GM12878 (cell line): ENCODE measurements around the gene GSTP1. TPM values are rescaled to one million over a fixed set of nuclear protein-coding genes. Genes with fewer than 3 reads are reported as not detected.

Experiments used
- ATAC-seq: fragments of 200-7000 bp; cut with Tn5 transposase; 3 replicates; pipeline ENCODE4 v1.9.1; 2020; ENCODE audit warnings: mild to moderate bottlenecking, moderate library complexity
- BruUV-seq: library from RNA; stranded (reverse); fragments of 400-500 nt; replicated peaks from 2 replicates; lab custom pipeline; 2021; lab: Mats Ljungman, UMichigan
- CTCF ChIA-PET: fragments of 300-600 bp; sonication (Branson Sonifier 250); formaldehyde crosslinking; extraction: SDS; loops from one replicate; lab custom pipeline; 2021; ENCODE audit warnings: inconsistent platforms; lab: Yijun Ruan, JAX
- POLR2A ChIA-PET: fragments of 350-600 bp; formaldehyde crosslinking; extraction: SDS; loops from one replicate; lab custom pipeline; 2021; ENCODE audit warnings: inconsistent platforms; lab: Charles Lee
- RAD21 ChIA-PET: fragments of 300-600 bp; sonication (Branson Sonifier 250); formaldehyde crosslinking; loops from one replicate; lab custom pipeline; 2023; ENCODE audit warnings: antibody characterized with exemption; ENCODE audit not compliant: unreplicated experiment; lab: Charles Lee
- SMC1A ChIA-PET: fragments of 300-600 bp; sonication (Branson Sonifier 250); formaldehyde crosslinking; loops from one replicate; lab custom pipeline; 2023; ENCODE audit not compliant: unreplicated experiment, uncharacterized antibody; lab: Charles Lee
- DNase-seq: peaks from one replicate; pipeline ENCODE4 v3.0.0-alpha.2; 2011; ENCODE audit warnings: low read depth, low spot score
- FAIRE-seq: peaks from 3 replicates; lab custom pipeline; 2011; peaks lifted over from hg19 to GRCh38; lab: Jason Lieb, UNC
- H2AFZ ChIP-seq: 2 replicates; pipeline ENCODE4 v1.6.0; 2011; ENCODE audit warnings: low read depth, low read length, control low read depth; ENCODE audit not compliant: control insufficient read depth
- H3K27ac ChIP-seq: 2 replicates; pipeline ENCODE4 v1.5.1; 2011; ENCODE audit warnings: control low read depth; ENCODE audit not compliant: control insufficient read depth, insufficient read depth
- H3K27me3 ChIP-seq, 2 experiments: replicated peaks in 1 of 2; 2 replicates each; pipeline versions ENCODE4 v1.6.0 to v1.6.1; 2011; ENCODE audit warnings: low read length in 1 of 2; ENCODE audit not compliant: control insufficient read depth in 2 of 2, insufficient read depth in 2 of 2
- H3K36me3 ChIP-seq, 2 experiments: 2 replicates each; pipeline ENCODE4 v1.5.1; 2011; ENCODE audit warnings: low read length in 1 of 2; ENCODE audit not compliant: control insufficient read depth in 2 of 2, insufficient read depth in 2 of 2
- H3K4me1 ChIP-seq: 2 replicates; pipeline ENCODE4 v1.6.1; 2011; ENCODE audit warnings: mild to moderate bottlenecking, low read length, moderate library complexity, mixed read lengths; ENCODE audit not compliant: control insufficient read depth, insufficient read depth
- H3K4me2 ChIP-seq: 2 replicates; pipeline ENCODE4 v1.6.0; 2011; ENCODE audit warnings: control low read depth; ENCODE audit not compliant: control insufficient read depth, insufficient read depth
- H3K4me3 ChIP-seq: fragments of 200-600 bp; sonication (generic); 2 replicates; pipeline ENCODE4 v1.5.1; 2016
- H3K79me2 ChIP-seq: 2 replicates; pipeline ENCODE4 v1.6.0; 2011; ENCODE audit warnings: low read length; ENCODE audit not compliant: control insufficient read depth, insufficient read depth
- H3K9ac ChIP-seq: 2 replicates; pipeline ENCODE4 v1.8.0; 2011; ENCODE audit warnings: low read length, control low read depth, mixed read lengths; ENCODE audit not compliant: control insufficient read depth, insufficient read depth
- H3K9me3 ChIP-seq: replicated peaks from 3 replicates; pipeline ENCODE4 v1.5.1; 2011; ENCODE audit warnings: mild to moderate bottlenecking, low read length; ENCODE audit not compliant: control insufficient read depth, insufficient read depth
- H4K20me1 ChIP-seq: 2 replicates; pipeline ENCODE4 v1.6.0; 2011; ENCODE audit not compliant: control insufficient read depth, insufficient read depth
- IKZF1 ChIP-seq: fragments of 450-650 bp; conservative IDR thresholded peaks from 2 replicates; pipeline ENCODE4 v1.6.1; 2017; ENCODE audit warnings: antibody characterized with exemption, mild to moderate bottlenecking
- IRF4 ChIP-seq: IDR thresholded peaks from 2 replicates; pipeline ENCODE4 v1.6.1; 2011; ENCODE audit warnings: low read depth, low read length
- WGBS: methylation state at CpG from one replicate; pipeline ENCODE4 v1.1.6; 2016; ENCODE audit warnings: low lambda C conversion rate; ENCODE audit not compliant: insufficient replicate concordance, insufficient coverage; ENCODE audit errors: missing lambda C conversion rate; 5-methylcytosine and 5-hydroxymethylcytosine counted together
- in situ Hi-C: fragments of 300-500 bp; cut with MboI; formaldehyde crosslinking; loops from 9 replicates; pipeline ENCODE4 v1.14.3; 2018; ENCODE audit warnings: mixed read lengths
- intact Hi-C: fragments of 100-400 bp; cut with micrococcal nuclease; formaldehyde crosslinking; loops from one replicate; pipeline ENCODE4 v1.14.2; 2022; ENCODE audit not compliant: unreplicated experiment
- polyA plus RNA-seq, 11 experiments: library from polyadenylated mRNA; depleted of rRNA in 4 of 11; unstranded in 6 of 11; stranded (reverse) in 5 of 11; fragments of >200 nt; fragmentation: Nextera tagmentation in 4 of 11; fragmentation: Illumina TruSeq in 1 of 11; extraction: Ambion mirVana in 4 of 11; extraction: Trizol in 1 of 11; gene quantifications; 1 replicate in 1 of 11; 2 replicates in 10 of 11; pipeline versions ENCODE4 v1.2.1 to v1.2.3, GENCODE V29; 2011 to 2016; ENCODE audit warnings: inconsistent platforms in 2 of 11, missing spikeins in 2 of 11, low read depth in 1 of 11
- total RNA-seq, 4 experiments: library from RNA; depleted of rRNA in 3 of 4; stranded (reverse); fragments of >200 nt in 3 of 4; fragmentation: Illumina TruSeq in 1 of 4; extraction: Trizol in 1 of 4; gene quantifications; 2 replicates each; pipeline versions ENCODE4 v1.2.1 to v1.2.3, GENCODE V29; 2013 to 2021
- TF ChIP-seq, protein P1 (sequence below): fragments of 450-650 bp; IDR thresholded peaks from 2 replicates; pipeline ENCODE4 v1.6.1; 2017; ENCODE audit warnings: mild to moderate bottlenecking

The GSTP1 gene
- total and polyA plus RNA-seq, 10 of the 15 experiments (the other 5 are each of a cell fraction or from before 2014, with no cell fraction given) = 469 to 1,788 (median 955) TPM

- in situ Hi-C loops (no loop called here), intact Hi-C loops (loop anchor here (5.0 kb wide), 1 partner anchor 40 kb away; no protein-coding TSS in a partner anchor)
- WGBS = 98% methylated on average over 13 of the region's 13 CpGs
- TF ChIP-seq IKZF1 = no peak
- TF ChIP-seq, protein P1, sequence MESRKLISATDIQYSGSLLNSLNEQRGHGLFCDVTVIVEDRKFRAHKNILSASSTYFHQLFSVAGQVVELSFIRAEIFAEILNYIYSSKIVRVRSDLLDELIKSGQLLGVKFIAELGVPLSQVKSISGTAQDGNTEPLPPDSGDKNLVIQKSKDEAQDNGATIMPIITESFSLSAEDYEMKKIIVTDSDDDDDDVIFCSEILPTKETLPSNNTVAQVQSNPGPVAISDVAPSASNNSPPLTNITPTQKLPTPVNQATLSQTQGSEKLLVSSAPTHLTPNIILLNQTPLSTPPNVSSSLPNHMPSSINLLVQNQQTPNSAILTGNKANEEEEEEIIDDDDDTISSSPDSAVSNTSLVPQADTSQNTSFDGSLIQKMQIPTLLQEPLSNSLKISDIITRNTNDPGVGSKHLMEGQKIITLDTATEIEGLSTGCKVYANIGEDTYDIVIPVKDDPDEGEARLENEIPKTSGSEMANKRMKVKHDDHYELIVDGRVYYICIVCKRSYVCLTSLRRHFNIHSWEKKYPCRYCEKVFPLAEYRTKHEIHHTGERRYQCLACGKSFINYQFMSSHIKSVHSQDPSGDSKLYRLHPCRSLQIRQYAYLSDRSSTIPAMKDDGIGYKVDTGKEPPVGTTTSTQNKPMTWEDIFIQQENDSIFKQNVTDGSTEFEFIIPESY = 0 out of 2 replicates have a peak, but pooled peaks have one; percentile 36
- TF ChIP-seq IRF4 = no peak
- peaks cover 6% of the 10 kb centered on the region for H3K79me2 ChIP-seq
- peaks cover 11 to 22% of the 10 kb centered on the region in 2 experiments; a peak in 3 of 4 replicates for H3K36me3 ChIP-seq
- ChIA-PET CTCF (interaction anchor here (4.7 to 6.0 kb wide), 2 partner anchors 15 to 28 kb away, joined by 54 to 71 read pairs; partner anchors contain the start of genes GSTP1 and NUDT8), RAD21 (interaction anchor here (1.8 to 2.9 kb wide), 3 partner anchors 17 to 47 kb away, joined by 5 to 26 read pairs (median 21); partner anchors contain the start of genes GSTP1 and NUDT8), SMC1A (interaction anchor here (0.9 to 3.4 kb wide), 4 partner anchors 16 to 52 kb away, joined by 3 to 14 read pairs (median 4); partner anchors contain the start of gene NUDT8), POLR2A (interaction anchor here (3.5 kb wide), 1 partner anchor 29 kb away, joined by 25 read pairs; the partner anchor contains the start of gene GSTP1)
- no peak for ATAC-seq
- no peak overlapping the region for H3K9ac ChIP-seq
- H3K27me3 ChIP-seq = no peaks in the 10 kb centered on the region
- H3K4me1 ChIP-seq = peaks cover 30% of the 10 kb centered on the region
- DNase-seq = no peak
- H2AFZ ChIP-seq = no peak overlapping the region
- no peak overlapping the region for H3K4me2 ChIP-seq
- no peak for FAIRE-seq
- H3K4me3 ChIP-seq = no peak overlapping the region
- BruUV-seq = no TSS peak
- no peak overlapping the region for H3K27ac ChIP-seq
- H3K9me3 ChIP-seq = no peaks in the 10 kb centered on the region
- H4K20me1 ChIP-seq = no peaks in the 10 kb centered on the region
These were observed 29.1 kb downstream of the GSTP1 start for GRCh38 chr11:67612751-67613150.
